Esophagus mucosa (tissue), 1 donor: ENCODE results near the gene VAMP7. TPM values are rescaled to one million over a fixed set of nuclear protein-coding genes. Genes with fewer than 3 reads are reported as not detected.

ENCODE experiments used
- total RNA-seq: library from RNA; stranded (reverse); gene quantifications from one replicate; pipeline ENCODE4 v1.2.4, GENCODE V29; 2023
- donor health status: DM: yes; HTN: yes; CAD: no.

Gene VAMP7
- total RNA-seq, 1 donor from 2014 or later = 24.5 TPM

Other genes starting within 250 kb of the VAMP7 start
- 0.44 TPM for gene IL9R, start 116.4 kb downstream of the VAMP7 start, total RNA-seq